ENCODE data around the gene FTO.

The FTO gene

GRCh38 chr16:54159490-54160080, 455.6 kb downstream of the FTO start:
- no peak overlapping the region for H3K27ac ChIP-seq
- TF ChIP-seq ZFX (IDR thresholded peaks at IDR 0.05; ENCODE audit: borderline replicate concordance) (no peak), CTCF (IDR thresholded peaks at IDR 0.05) (no peak)

DNA sequence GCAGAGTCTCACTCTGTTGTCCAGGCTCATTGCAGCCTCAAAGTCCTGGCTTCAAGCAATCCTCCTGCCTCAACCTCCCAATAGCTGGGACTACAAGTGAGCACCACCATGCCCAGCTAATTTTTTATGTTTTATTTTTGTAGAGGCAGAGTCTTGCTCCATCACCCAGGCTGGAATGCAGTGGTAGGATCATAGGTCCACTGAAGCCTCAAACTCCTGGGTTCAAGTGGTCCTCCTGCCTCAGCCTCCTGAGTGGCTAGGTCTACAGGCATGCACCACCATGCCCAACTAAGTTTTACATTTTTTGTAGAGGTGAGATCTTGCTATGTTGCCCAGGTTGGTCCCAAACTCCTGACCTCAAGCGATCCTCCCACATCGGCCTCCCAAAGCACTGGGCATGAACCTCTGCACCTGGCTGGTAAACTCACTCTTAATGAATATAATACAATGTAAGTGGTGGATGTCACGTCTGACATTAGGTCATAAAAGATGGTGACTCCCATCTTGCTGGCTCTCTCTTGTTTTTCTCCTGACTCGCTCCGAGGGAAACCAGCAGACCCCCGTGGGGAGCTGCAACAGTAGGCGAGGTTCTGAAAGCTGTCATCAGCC, 456.4 kb downstream of the FTO start:
- TF ChIP-seq CTCF (IDR thresholded peaks at IDR 0.05) (no peak), ZFX (IDR thresholded peaks at IDR 0.05; ENCODE audit: borderline replicate concordance) (no peak)
- H3K27ac ChIP-seq: no peak overlapping the region

DNA sequence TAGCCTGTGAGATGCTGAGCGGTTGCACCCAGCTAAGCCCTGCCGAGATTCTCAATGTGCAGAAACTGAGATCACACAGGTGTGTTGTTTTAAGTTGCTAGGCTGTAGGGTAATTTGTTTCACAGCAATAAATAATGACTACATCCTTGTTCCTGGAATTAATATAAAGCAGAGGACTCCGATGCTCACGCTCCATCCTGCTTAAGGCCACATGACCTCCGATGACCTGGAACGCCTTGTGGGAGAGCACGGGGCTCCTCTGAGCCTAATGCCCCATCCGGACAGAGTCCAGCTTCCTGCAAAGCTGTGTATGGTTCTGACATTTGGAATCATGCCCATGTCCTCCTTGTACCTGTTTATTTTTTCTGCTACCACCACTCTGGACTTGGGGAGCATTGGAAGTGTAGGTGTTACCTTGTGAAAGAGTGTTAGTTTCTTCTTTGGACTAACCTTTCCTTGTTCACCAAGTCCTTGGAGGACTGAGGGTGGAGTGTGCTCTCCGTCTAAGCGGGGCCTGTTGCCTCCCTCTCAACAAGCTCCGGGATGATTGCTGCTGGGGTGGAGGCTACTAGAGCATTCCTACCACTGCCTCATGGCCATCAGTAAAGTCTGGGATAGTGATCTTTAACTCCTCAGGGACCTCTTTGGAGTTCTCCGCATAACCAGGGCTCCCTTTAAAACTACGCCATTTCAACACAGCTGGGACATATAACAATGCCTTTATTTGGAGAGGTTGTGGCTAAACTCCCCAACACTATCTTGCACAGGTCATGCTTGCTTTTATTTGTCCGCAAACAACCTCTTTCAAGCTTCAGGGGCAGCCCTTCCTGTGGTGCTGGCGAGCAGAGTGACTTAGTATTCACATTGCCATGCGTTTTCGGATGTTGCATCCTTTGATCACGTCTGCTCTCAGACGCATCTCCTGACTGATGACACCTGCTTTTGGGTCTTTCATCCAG, 457.3 kb downstream of the FTO start:
- no peak for TF ChIP-seq CTCF (IDR thresholded peaks at IDR 0.05)
- no peak for TF ChIP-seq ZFX (IDR thresholded peaks at IDR 0.05; ENCODE audit: borderline replicate concordance)
- no peak overlapping the region for H3K27ac ChIP-seq

DNA sequence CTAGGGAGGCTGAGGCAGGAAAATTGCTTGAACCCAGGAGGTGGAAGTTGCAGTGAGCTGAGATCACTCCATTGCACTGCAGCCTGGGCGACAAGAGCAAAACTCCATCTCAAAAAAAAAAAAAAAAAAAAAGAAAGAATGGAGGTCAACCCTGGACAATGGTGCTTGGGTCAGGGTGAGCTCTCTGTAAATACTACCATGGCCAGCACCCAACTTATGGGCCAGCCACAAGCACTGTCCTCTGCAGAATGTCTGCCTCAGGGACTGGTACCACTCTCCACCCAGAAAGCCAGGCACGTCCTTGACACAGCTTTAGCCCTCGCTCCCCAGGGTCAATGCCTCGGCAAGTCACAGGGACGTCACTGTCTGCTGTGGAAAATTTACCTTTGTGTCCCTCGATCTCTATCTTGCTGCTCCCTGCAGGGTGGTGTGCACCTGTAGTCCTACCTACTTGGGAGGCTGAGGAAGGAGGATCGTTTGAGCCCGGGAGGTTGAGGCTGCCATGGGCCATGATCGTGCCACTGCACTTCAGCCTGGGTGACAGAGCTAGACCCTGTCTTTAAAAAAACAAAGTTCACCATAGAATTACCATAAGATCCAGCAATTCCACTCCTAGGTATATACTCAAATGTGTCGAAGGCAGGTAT, 459.4 kb downstream of the FTO start:
- no peak for TF ChIP-seq ZFX (IDR thresholded peaks at IDR 0.05; ENCODE audit: borderline replicate concordance)
- no peak for TF ChIP-seq CTCF (IDR thresholded peaks at IDR 0.05)
- no peak overlapping the region for H3K27ac ChIP-seq

DNA sequence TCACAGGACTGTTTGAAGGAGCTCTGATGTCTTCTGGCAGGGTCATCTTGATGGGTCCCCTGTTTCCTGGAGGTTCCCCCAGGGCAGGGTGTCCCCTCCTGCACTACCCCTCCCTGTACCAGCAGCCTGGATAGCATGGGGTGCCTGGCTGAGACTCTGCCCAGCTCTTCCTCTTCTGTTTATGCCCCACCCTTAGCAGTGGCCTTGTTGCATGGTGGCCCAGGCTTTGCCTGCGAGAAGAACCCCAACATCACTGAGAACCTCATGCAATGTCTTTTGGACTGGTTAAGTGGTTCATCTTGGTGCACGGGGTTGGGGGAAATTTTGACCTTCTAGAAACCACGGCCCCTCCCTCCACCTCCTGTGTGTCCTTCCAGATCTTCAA, 460.8 kb downstream of the FTO start:
- no peak overlapping the region for H3K27ac ChIP-seq
- no peak for TF ChIP-seq CTCF (IDR thresholded peaks at IDR 0.05)
- no peak for TF ChIP-seq ZFX (IDR thresholded peaks at IDR 0.05; ENCODE audit: borderline replicate concordance)

GRCh38 chr16:54165174-54165911, 461.4 kb downstream of the FTO start:
- no peak overlapping the region for H3K27ac ChIP-seq
- TF ChIP-seq CTCF (IDR thresholded peaks at IDR 0.05): no peak
- no peak for TF ChIP-seq ZFX (IDR thresholded peaks at IDR 0.05; ENCODE audit: borderline replicate concordance)
